ENCODE measurements around the gene SHROOM3.

DNA sequence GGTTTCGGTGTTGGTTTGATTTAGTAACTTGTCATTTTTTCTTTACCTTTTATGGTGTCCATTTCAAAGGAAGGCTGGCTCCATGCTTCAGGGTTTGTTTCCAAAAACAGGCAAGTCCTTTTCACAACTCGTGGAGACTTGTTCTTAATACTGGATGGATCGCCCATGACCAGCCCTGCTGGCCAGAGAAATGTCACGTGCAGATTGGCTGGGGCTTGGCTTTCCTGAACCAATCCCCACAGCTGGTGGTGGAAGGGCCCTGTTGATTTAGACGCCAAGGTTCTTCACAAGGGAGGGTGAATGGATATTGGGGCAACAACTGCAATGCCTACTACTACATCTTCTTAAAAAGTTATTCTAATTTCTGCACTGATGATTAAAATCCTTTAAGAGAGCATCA, 92.6 kb downstream of the SHROOM3 start:
- TF ChIP-seq POLR2A (IDR thresholded peaks at IDR 0.05) (no peak), CTCF (IDR thresholded peaks at IDR 0.05) (no peak)
